ENCODE measurements around the gene STX8. TPM values are rescaled to one million over a fixed set of nuclear protein-coding genes. Genes with fewer than 3 reads are reported as not detected.
"Not testable (repeated sequence)": the region's sequence is repeated elsewhere in the genome, so short reads cannot be mapped to it uniquely, and the experiment has no call there.

Gene STX8
- total and polyA plus RNA-seq, 8 donors = 51.9 to 63.4 (median 56.5) TPM

- ATAC-seq = peak; percentile 51
Measured at GRCh38 chr17:9356488-9356911, 219.1 kb downstream of the STX8 start.

DNA sequence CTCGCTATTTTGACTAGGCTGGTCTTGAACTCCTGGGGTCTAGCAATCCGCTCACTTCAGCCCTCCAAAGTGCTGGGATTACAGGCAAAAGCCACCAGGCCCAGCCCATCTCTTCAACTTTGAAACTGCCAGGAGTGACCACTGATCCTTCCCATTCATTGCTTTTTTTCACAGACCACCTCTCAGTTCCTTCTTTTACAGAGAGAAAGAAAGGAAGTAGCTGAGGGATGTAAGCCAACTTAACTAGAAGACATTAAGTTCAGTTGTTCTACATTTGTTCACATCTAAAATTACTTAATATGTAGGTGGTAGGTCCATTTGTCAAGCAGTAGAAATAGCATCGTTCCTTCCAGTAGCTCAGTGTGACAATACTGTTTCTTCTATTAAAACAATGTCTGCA lies 219.8 kb downstream of the STX8 start:
- Histone ChIP-seq H3K4me3 (no peak overlapping the region), H3K27ac (no peak overlapping the region), H3K27me3 (no peaks in the 10 kb centered on the region), H3K36me3 (no peaks in the 10 kb centered on the region), H3K9me3 (no peaks in the 10 kb centered on the region), H3K4me1 (peaks cover 1 to 7% of the 10 kb centered on the region in 2 donors)
- DNase-seq (no peak), ATAC-seq (no peak)
- intact Hi-C loops (cut with DNase I) = no loop called here
- TF ChIP-seq, protein P1, sequence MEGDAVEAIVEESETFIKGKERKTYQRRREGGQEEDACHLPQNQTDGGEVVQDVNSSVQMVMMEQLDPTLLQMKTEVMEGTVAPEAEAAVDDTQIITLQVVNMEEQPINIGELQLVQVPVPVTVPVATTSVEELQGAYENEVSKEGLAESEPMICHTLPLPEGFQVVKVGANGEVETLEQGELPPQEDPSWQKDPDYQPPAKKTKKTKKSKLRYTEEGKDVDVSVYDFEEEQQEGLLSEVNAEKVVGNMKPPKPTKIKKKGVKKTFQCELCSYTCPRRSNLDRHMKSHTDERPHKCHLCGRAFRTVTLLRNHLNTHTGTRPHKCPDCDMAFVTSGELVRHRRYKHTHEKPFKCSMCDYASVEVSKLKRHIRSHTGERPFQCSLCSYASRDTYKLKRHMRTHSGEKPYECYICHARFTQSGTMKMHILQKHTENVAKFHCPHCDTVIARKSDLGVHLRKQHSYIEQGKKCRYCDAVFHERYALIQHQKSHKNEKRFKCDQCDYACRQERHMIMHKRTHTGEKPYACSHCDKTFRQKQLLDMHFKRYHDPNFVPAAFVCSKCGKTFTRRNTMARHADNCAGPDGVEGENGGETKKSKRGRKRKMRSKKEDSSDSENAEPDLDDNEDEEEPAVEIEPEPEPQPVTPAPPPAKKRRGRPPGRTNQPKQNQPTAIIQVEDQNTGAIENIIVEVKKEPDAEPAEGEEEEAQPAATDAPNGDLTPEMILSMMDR (IDR thresholded peaks at IDR 0.05) = no peak

More at GRCh38 chr17:9356488-9356911, 219.1 kb downstream of the STX8 start:
- no peak overlapping the region for H3K27ac ChIP-seq
- H3K4me3 ChIP-seq = no peak overlapping the region
- H3K36me3 ChIP-seq = no peaks in the 10 kb centered on the region
- peaks cover 5 to 7% of the 10 kb centered on the region in 2 donors for H3K4me1 ChIP-seq
- DNase-seq = no peak
- TF ChIP-seq, protein P1 (IDR thresholded peaks at IDR 0.05) = no peak
- no peaks in the 10 kb centered on the region for H3K27me3 ChIP-seq
- intact Hi-C loops (cut with DNase I) = no loop called here
- no peaks in the 10 kb centered on the region for H3K9me3 ChIP-seq

- H3K27me3 ChIP-seq; ATAC-seq; intact Hi-C loops (cut with DNase I): not testable (repeated sequence)
Measured at GRCh38 chr17:9355231-9355630, 220.4 kb downstream of the STX8 start.

DNA sequence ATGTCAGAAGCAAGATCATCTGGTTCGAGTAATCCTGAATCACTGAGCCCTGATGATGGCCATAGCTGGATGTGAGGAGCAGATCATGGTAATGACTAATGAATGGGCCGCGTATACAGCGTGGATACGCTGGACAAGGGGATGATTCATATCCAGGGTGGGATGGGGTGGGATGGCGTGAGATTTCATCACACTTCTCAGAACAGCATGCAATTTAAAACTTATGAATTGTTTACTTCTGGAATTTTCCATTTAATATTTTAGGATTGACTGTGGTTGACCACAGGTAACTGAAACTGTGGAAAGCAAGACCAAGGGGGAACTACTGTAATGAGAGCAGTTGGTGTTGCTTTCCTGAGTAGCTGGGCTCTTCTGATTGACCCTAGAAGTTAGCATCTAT lies 225.5 kb downstream of the STX8 start:
- intact Hi-C loops (cut with DNase I) = no loop called here
- H3K9me3 ChIP-seq = no peaks in the 10 kb centered on the region
- TF ChIP-seq, protein P1 (IDR thresholded peaks at IDR 0.05) = no peak
- H3K36me3 ChIP-seq = no peaks in the 10 kb centered on the region
- no peaks in the 10 kb centered on the region for H3K27me3 ChIP-seq
- no peak overlapping the region for H3K4me3 ChIP-seq
- no peak overlapping the region for H3K27ac ChIP-seq
- DNase-seq (no peak), ATAC-seq (peak; percentile 35)
- H3K4me1 ChIP-seq = no peaks in the 10 kb centered on the region

More at GRCh38 chr17:9355231-9355630, 220.4 kb downstream of the STX8 start:
- H3K27ac ChIP-seq, H3K9me3 ChIP-seq, H3K4me1 ChIP-seq, DNase-seq, H3K36me3 ChIP-seq, H3K4me3 ChIP-seq: not testable (repeated sequence)

- ATAC-seq = no peak
Measured at GRCh38 chr17:9346296-9346926, 229.2 kb downstream of the STX8 start.

More at GRCh38 chr17:9346296-9346926, 229.2 kb downstream of the STX8 start:
- no peaks in the 10 kb centered on the region for H3K4me1 ChIP-seq
- no peaks in the 10 kb centered on the region for H3K36me3 ChIP-seq
- H3K9me3 ChIP-seq = no peaks in the 10 kb centered on the region
- no peak overlapping the region for H3K27ac ChIP-seq
- intact Hi-C loops (cut with DNase I) = no loop called here
- H3K27me3 ChIP-seq = no peaks in the 10 kb centered on the region
- TF ChIP-seq, protein P1 (IDR thresholded peaks at IDR 0.05) = no peak
- DNase-seq = no peak
- H3K4me3 ChIP-seq = no peak overlapping the region

Data from left lung (tissue), 10 donors.